ENCODE results near the gene UBXN11. TPM values are rescaled to one million over a fixed set of nuclear protein-coding genes. Genes with fewer than 3 reads are reported as not detected.

The UBXN11 gene
- total and polyA plus RNA-seq, 2 of the 13 experiments (the other 11 are each of a cell fraction or from before 2014, with no cell fraction given): 9.3 to 10.4 TPM

GRCh38 chr1:26350701-26351589 lies 44.5 kb upstream of the UBXN11 start (continued):
- TF ChIP-seq, protein P1, sequence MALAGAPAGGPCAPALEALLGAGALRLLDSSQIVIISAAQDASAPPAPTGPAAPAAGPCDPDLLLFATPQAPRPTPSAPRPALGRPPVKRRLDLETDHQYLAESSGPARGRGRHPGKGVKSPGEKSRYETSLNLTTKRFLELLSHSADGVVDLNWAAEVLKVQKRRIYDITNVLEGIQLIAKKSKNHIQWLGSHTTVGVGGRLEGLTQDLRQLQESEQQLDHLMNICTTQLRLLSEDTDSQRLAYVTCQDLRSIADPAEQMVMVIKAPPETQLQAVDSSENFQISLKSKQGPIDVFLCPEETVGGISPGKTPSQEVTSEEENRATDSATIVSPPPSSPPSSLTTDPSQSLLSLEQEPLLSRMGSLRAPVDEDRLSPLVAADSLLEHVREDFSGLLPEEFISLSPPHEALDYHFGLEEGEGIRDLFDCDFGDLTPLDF (CRISPR knock-in tag; IDR thresholded peaks at IDR 0.05): no peak
- TF ChIP-seq HCFC1 (IDR thresholded peaks at IDR 0.05; ENCODE audit: low read depth, low read length): 0 out of 2 replicates have a peak, but pooled peaks have one; percentile 19
- TF ChIP-seq, protein P2, sequence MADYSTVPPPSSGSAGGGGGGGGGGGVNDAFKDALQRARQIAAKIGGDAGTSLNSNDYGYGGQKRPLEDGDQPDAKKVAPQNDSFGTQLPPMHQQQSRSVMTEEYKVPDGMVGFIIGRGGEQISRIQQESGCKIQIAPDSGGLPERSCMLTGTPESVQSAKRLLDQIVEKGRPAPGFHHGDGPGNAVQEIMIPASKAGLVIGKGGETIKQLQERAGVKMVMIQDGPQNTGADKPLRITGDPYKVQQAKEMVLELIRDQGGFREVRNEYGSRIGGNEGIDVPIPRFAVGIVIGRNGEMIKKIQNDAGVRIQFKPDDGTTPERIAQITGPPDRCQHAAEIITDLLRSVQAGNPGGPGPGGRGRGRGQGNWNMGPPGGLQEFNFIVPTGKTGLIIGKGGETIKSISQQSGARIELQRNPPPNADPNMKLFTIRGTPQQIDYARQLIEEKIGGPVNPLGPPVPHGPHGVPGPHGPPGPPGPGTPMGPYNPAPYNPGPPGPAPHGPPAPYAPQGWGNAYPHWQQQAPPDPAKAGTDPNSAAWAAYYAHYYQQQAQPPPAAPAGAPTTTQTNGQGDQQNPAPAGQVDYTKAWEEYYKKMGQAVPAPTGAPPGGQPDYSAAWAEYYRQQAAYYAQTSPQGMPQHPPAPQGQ (CRISPR knock-in tag; IDR thresholded peaks at IDR 0.05; ENCODE audit: borderline replicate concordance): no peak
- TF ChIP-seq ZMYM2 (CRISPR knock-in tag; IDR thresholded peaks at IDR 0.05): peak; percentile 80
- TF ChIP-seq NFKBIZ (CRISPR knock-in tag; IDR thresholded peaks at IDR 0.05): peak; percentile 50
- TF ChIP-seq ZMYM3 (CRISPR knock-in tag; IDR thresholded peaks at IDR 0.05): peak; percentile 83; the same call in 1 of the 2 replicates
- TF ChIP-seq CHD2 (IDR thresholded peaks at IDR 0.05; ENCODE audit: low read depth, low read length): peak; percentile 75; the same call in 1 of the 2 replicates
- TF ChIP-seq GPBP1L1 (CRISPR knock-in tag; IDR thresholded peaks at IDR 0.05): no peak
- TF ChIP-seq ZNF543 (CRISPR knock-in tag; IDR thresholded peaks at IDR 0.05): peak; percentile 84
- TF ChIP-seq, protein P3, sequence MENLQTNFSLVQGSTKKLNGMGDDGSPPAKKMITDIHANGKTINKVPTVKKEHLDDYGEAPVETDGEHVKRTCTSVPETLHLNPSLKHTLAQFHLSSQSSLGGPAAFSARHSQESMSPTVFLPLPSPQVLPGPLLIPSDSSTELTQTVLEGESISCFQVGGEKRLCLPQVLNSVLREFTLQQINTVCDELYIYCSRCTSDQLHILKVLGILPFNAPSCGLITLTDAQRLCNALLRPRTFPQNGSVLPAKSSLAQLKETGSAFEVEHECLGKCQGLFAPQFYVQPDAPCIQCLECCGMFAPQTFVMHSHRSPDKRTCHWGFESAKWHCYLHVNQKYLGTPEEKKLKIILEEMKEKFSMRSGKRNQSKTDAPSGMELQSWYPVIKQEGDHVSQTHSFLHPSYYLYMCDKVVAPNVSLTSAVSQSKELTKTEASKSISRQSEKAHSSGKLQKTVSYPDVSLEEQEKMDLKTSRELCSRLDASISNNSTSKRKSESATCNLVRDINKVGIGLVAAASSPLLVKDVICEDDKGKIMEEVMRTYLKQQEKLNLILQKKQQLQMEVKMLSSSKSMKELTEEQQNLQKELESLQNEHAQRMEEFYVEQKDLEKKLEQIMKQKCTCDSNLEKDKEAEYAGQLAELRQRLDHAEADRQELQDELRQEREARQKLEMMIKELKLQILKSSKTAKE (CRISPR knock-in tag; IDR thresholded peaks at IDR 0.05; ENCODE audit: borderline replicate concordance): peak; percentile 86
- TF ChIP-seq HOXA3 (CRISPR knock-in tag; IDR thresholded peaks at IDR 0.05): peak; percentile 72
- TF ChIP-seq, protein P4, sequence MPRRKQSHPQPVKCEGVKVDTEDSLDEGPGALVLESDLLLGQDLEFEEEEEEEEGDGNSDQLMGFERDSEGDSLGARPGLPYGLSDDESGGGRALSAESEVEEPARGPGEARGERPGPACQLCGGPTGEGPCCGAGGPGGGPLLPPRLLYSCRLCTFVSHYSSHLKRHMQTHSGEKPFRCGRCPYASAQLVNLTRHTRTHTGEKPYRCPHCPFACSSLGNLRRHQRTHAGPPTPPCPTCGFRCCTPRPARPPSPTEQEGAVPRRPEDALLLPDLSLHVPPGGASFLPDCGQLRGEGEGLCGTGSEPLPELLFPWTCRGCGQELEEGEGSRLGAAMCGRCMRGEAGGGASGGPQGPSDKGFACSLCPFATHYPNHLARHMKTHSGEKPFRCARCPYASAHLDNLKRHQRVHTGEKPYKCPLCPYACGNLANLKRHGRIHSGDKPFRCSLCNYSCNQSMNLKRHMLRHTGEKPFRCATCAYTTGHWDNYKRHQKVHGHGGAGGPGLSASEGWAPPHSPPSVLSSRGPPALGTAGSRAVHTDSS (CRISPR knock-in tag; conservative IDR thresholded peaks at IDR 0.05): no peak
- no peak for TF ChIP-seq RARG (CRISPR knock-in tag; IDR thresholded peaks at IDR 0.05; ENCODE audit: low read depth)
- TF ChIP-seq SRF (IDR thresholded peaks at IDR 0.05; ENCODE audit: low read depth, low read length): no peak
- TF ChIP-seq ZNF10 (CRISPR knock-in tag; IDR thresholded peaks at IDR 0.05; ENCODE audit: borderline replicate concordance, low read depth): no peak
- TF ChIP-seq, protein P5, sequence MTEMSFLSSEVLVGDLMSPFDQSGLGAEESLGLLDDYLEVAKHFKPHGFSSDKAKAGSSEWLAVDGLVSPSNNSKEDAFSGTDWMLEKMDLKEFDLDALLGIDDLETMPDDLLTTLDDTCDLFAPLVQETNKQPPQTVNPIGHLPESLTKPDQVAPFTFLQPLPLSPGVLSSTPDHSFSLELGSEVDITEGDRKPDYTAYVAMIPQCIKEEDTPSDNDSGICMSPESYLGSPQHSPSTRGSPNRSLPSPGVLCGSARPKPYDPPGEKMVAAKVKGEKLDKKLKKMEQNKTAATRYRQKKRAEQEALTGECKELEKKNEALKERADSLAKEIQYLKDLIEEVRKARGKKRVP (CRISPR knock-in tag; IDR thresholded peaks at IDR 0.05): peak in 1 of 2 experiments; percentile 65; a peak in 2 of 4 replicates
- no peak; the same call in 1 of the 2 replicates for TF ChIP-seq ZNF160 (CRISPR knock-in tag; IDR thresholded peaks at IDR 0.05)
- TF ChIP-seq RAD21 (CRISPR knock-in tag; IDR thresholded peaks at IDR 0.05): 0 out of 2 replicates have a peak, but pooled peaks have one; percentile 12
- TF ChIP-seq ZNF326 (CRISPR knock-in tag; IDR thresholded peaks at IDR 0.05; ENCODE audit: borderline replicate concordance): no peak
